Fibroblast of lung (primary cell): Measurements from ENCODE around the gene RSF1. TPM values are rescaled to one million over a fixed set of nuclear protein-coding genes. Genes with fewer than 3 reads are reported as not detected.

ENCODE experiments used
- DNase-seq, 2 donors: peaks; one replicate each; pipeline versions ENCODE4 v3.0.0 to v3.0.0-alpha.2; 2010; ENCODE audit warnings: low read depth in 2 of 2
- H2AFZ ChIP-seq: 2 replicates; pipeline ENCODE4 v1.5.1; 2012; ENCODE audit warnings: low read length, control low read depth, inconsistent platforms
- H3K27ac ChIP-seq: 2 replicates; pipeline ENCODE4 v1.5.1; 2011; ENCODE audit warnings: low read length, control low read depth; ENCODE audit not compliant: insufficient read depth
- H3K27me3 ChIP-seq: 2 replicates; pipeline ENCODE4 v1.5.1; 2011; ENCODE audit warnings: mild to moderate bottlenecking, low read length; ENCODE audit not compliant: control insufficient read depth, insufficient read depth
- H3K36me3 ChIP-seq: 2 replicates; pipeline ENCODE4 v1.5.1; 2011; ENCODE audit warnings: low read length; ENCODE audit not compliant: control insufficient read depth, insufficient read depth
- H3K4me1 ChIP-seq: 2 replicates; pipeline ENCODE4 v1.5.1; 2011; ENCODE audit warnings: low read length; ENCODE audit not compliant: control insufficient read depth, insufficient read depth; ENCODE audit errors: extremely low read depth
- H3K4me2 ChIP-seq: 2 replicates; pipeline ENCODE4 v1.5.1; 2011; ENCODE audit warnings: low read length, control low read depth; ENCODE audit not compliant: insufficient read depth; ENCODE audit errors: extremely low read depth
- H3K4me3 ChIP-seq, 4 experiments: fragments of 200-600 bp in 1 of 4; sonication (generic) in 1 of 4; replicated peaks in 1 of 4; 2 replicates each; pipeline ENCODE4 v1.5.1; 2011 to 2016; ENCODE audit warnings: low read length in 4 of 4, low read depth in 3 of 4, mild to moderate bottlenecking in 3 of 4, control low read depth in 2 of 4, inconsistent platforms in 1 of 4, mixed read lengths in 1 of 4; ENCODE audit not compliant: insufficient read depth in 1 of 4; ENCODE audit errors: control extremely low read depth in 1 of 4
- H3K79me2 ChIP-seq: 2 replicates; pipeline ENCODE4 v1.5.1; 2012; ENCODE audit warnings: mild to moderate bottlenecking, low read length, inconsistent platforms; ENCODE audit not compliant: control insufficient read depth, insufficient read depth
- H3K9ac ChIP-seq: 2 replicates; pipeline ENCODE4 v1.5.1; 2011; ENCODE audit warnings: mild to moderate bottlenecking, low read length, control low read depth; ENCODE audit not compliant: insufficient read depth
- H3K9me3 ChIP-seq: 2 replicates; pipeline ENCODE4 v1.5.1; 2012; ENCODE audit warnings: low read depth, low read length; ENCODE audit not compliant: control insufficient read depth, insufficient read depth
- H4K20me1 ChIP-seq: 2 replicates; pipeline ENCODE4 v1.5.1; 2011; ENCODE audit warnings: low read length; ENCODE audit not compliant: control insufficient read depth, insufficient read depth; ENCODE audit errors: extremely low read depth
- CTCF ChIP-seq, 2 donors: IDR thresholded peaks in 1 of 2; conservative IDR thresholded peaks in 1 of 2; 1 replicate in 1 of 2; 2 replicates in 1 of 2; pipeline ENCODE4 v1.5.1; 2011 to 2012; ENCODE audit warnings: low read length in 2 of 2, control low read depth in 1 of 2, inconsistent platforms in 1 of 2, low read depth in 1 of 2, mild to moderate bottlenecking in 1 of 2
- EZH2 ChIP-seq: IDR thresholded peaks from 2 replicates; pipeline ENCODE4 v1.5.1; 2012; ENCODE audit warnings: low read length, control low read depth, mild to moderate bottlenecking; ENCODE audit errors: missing control alignments
- polyA plus RNA-seq, 2 donors: library from polyadenylated mRNA; depleted of rRNA in 1 of 2; stranded (reverse) in 1 of 2; unstranded in 1 of 2; fragments of >200 nt; gene quantifications; 2 replicates each; pipeline ENCODE4 v1.2.1, GENCODE V29; 2011 to 2012; ENCODE audit warnings: missing spikeins in 1 of 2
- total RNA-seq: library from RNA; depleted of rRNA; stranded (reverse); fragments of >200 nt; gene quantifications from 2 replicates; pipeline ENCODE4 v1.2.1, GENCODE V29; 2014

RSF1 gene
- total and polyA plus RNA-seq, 2 donors (not counting 1 experiment from before 2014, with no cell fraction given), result 27.5 to 38.1 TPM

GRCh38 chr11:77630157-77630710 is 190.3 kb downstream of the RSF1 start:
- H3K9me3 ChIP-seq, result no peaks in the 10 kb centered on the region
- H3K79me2 ChIP-seq, result peaks cover 29% of the 10 kb centered on the region
- no peak overlapping the region for H3K27ac ChIP-seq
- no peak overlapping the region for H3K9ac ChIP-seq
- H4K20me1 ChIP-seq, result no peaks in the 10 kb centered on the region
- H3K36me3 ChIP-seq, result peaks cover 2% of the 10 kb centered on the region
- no peak overlapping the region for H2AFZ ChIP-seq
- H3K4me2 ChIP-seq, result no peak overlapping the region
- H3K4me3 ChIP-seq, result no peak overlapping the region
- H3K27me3 ChIP-seq, result no peaks in the 10 kb centered on the region
- DNase-seq, result peak in 1 of 2 donors; percentile 16
- H3K4me1 ChIP-seq, result no peaks in the 10 kb centered on the region
- no peak for TF ChIP-seq EZH2
- no peak for TF ChIP-seq CTCF (conservative IDR thresholded peaks at IDR 0.05 in 1 of 2, IDR thresholded peaks at IDR 0.05 in 1 of 2; ENCODE audit: low read depth in 1 of 2, low read length in 2 of 2)

GRCh38 chr11:77619576-77620198 is 200.8 kb downstream of the RSF1 start:
- Histone ChIP-seq H3K27me3 (no peaks in the 10 kb centered on the region), H3K9ac (no peak overlapping the region), H3K4me3 (no peak overlapping the region), H2AFZ (no peak overlapping the region), H3K36me3 (peaks cover 2% of the 10 kb centered on the region), H3K79me2 (no peaks in the 10 kb centered on the region), H3K9me3 (no peaks in the 10 kb centered on the region), H4K20me1 (no peaks in the 10 kb centered on the region), H3K4me1 (no peaks in the 10 kb centered on the region), H3K4me2 (no peak overlapping the region), H3K27ac (no peak overlapping the region)
- DNase-seq, result peak; percentile 42 to 67
- TF ChIP-seq CTCF (conservative IDR thresholded peaks at IDR 0.05 in 1 of 2, IDR thresholded peaks at IDR 0.05 in 1 of 2; ENCODE audit: low read depth in 1 of 2, low read length in 2 of 2), result peak; percentile 68 to 73
- TF ChIP-seq EZH2, result no peak

- H3K36me3 ChIP-seq, result peaks cover 2% of the 10 kb centered on the region
- H3K9ac ChIP-seq, result no peak overlapping the region
- no peaks in the 10 kb centered on the region for H3K79me2 ChIP-seq
- no peak for TF ChIP-seq CTCF (conservative IDR thresholded peaks at IDR 0.05 in 1 of 2, IDR thresholded peaks at IDR 0.05 in 1 of 2; ENCODE audit: low read depth in 1 of 2, low read length in 2 of 2)
- no peak for TF ChIP-seq EZH2
- H4K20me1 ChIP-seq, result no peaks in the 10 kb centered on the region
- no peak overlapping the region for H3K4me3 ChIP-seq
- no peaks in the 10 kb centered on the region for H3K9me3 ChIP-seq
- no peak overlapping the region for H3K27ac ChIP-seq
- no peaks in the 10 kb centered on the region for H3K27me3 ChIP-seq
- H2AFZ ChIP-seq, result no peak overlapping the region
- peak in 1 of 2 donors; percentile 55 for DNase-seq
- no peak overlapping the region for H3K4me2 ChIP-seq
- H3K4me1 ChIP-seq, result no peaks in the 10 kb centered on the region
These were observed 202.6 kb downstream of the RSF1 start for GRCh38 chr11:77617892-77618291.
